Esophagus muscularis mucosa (tissue), 3 donors: Measurements from ENCODE around the gene PLCD1.

Experiments
- POLR2A ChIP-seq: fragments of 450-650 bp; IDR thresholded peaks from one replicate; pipeline ENCODE4 v1.6.1; 2017; ENCODE audit warnings: antibody characterized with exemption, moderate library complexity, mild to moderate bottlenecking, low read depth
- TF ChIP-seq, protein P1 (sequence below), 3 experiments: fragments of 200-600 bp in 2 of 3; fragments of 450-650 bp in 1 of 3; sonication (generic) in 2 of 3; IDR thresholded peaks; one replicate each; pipeline ENCODE4 v1.5.1; 2017 to 2019; ENCODE audit warnings: antibody characterized with exemption in 3 of 3, mild to moderate bottlenecking in 2 of 3, moderate library complexity in 1 of 3

DNA sequence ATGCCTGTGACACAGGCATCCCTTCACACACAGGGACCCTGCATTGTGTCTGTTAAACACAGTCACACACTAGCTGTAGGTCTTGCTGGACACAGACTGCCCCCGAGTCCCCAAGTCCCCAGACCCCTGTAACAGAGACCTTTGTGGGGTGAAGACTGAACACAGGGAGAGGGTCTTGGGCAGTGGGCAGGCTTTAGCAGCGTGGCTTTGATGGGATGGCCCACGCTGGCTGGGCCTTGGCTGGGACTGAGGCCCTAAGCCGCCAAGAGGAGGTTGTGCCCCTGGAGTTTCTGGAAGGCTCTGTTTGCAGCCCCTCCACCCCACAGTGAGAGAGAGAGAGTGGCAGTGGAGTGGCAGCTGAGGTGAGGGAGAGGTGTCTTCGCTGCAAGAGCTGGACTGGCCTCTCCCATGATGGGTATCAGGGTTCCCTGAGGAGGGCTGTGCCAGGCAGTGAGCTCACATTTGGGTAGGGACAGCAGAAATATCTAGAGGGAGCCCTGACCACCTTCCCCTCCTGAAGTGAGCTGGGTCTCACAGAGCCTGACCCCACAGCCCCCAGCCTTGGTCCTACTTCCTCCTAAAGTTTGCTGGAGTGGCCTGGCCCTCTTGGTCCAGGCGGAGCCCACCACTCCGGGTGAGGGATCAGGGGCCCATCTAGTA, 39.5 kb downstream of the PLCD1 start:
- TF ChIP-seq, protein P1, sequence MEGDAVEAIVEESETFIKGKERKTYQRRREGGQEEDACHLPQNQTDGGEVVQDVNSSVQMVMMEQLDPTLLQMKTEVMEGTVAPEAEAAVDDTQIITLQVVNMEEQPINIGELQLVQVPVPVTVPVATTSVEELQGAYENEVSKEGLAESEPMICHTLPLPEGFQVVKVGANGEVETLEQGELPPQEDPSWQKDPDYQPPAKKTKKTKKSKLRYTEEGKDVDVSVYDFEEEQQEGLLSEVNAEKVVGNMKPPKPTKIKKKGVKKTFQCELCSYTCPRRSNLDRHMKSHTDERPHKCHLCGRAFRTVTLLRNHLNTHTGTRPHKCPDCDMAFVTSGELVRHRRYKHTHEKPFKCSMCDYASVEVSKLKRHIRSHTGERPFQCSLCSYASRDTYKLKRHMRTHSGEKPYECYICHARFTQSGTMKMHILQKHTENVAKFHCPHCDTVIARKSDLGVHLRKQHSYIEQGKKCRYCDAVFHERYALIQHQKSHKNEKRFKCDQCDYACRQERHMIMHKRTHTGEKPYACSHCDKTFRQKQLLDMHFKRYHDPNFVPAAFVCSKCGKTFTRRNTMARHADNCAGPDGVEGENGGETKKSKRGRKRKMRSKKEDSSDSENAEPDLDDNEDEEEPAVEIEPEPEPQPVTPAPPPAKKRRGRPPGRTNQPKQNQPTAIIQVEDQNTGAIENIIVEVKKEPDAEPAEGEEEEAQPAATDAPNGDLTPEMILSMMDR (IDR thresholded peaks at IDR 0.05), result no peak
- no peak for TF ChIP-seq POLR2A
